IMR-90 (cell line): ENCODE results near the gene IBA57. TPM values are rescaled to one million over a fixed set of nuclear protein-coding genes. Genes with fewer than 3 reads are reported as not detected.

Source experiments
- ATAC-seq: fragments of 200-7000 bp; cut with Tn5 transposase; 2 replicates; pipeline ENCODE4 v1.9.1; 2020; ENCODE audit warnings: low read depth, mild to moderate bottlenecking, moderate library complexity
- BruUV-seq: library from RNA; stranded (reverse); fragments of 400-500 nt; replicated peaks from 2 replicates; lab custom pipeline; 2021; lab: Mats Ljungman, UMichigan
- CTCF ChIA-PET: fragments of 300-600 bp; formaldehyde crosslinking; extraction: SDS; loops from one replicate; lab custom pipeline; 2021; ENCODE audit warnings: antibody characterized with exemption; lab: Yijun Ruan, JAX
- POLR2A ChIA-PET: fragments of 300-600 bp; sonication (Branson Sonifier 250); formaldehyde crosslinking; loops from one replicate; lab custom pipeline; 2022; ENCODE audit warnings: antibody characterized with exemption; ENCODE audit not compliant: unreplicated experiment; lab: Charles Lee
- DNase-seq: peaks from one replicate; pipeline ENCODE4 v3.0.0; 2013
- H2AFZ ChIP-seq: replicated peaks from 2 replicates; pipeline ENCODE3; 2013; ENCODE audit warnings: low read length, mild to moderate bottlenecking; ENCODE audit not compliant: poor library complexity
- H2AK5ac ChIP-seq: 2 replicates; pipeline ENCODE4 v1.6.1; 2013; ENCODE audit warnings: low read depth, low read length, inconsistent platforms
- H2AK9ac ChIP-seq: replicated peaks from 2 replicates; pipeline ENCODE3; 2013; ENCODE audit warnings: mild to moderate bottlenecking, low read depth, low read length, moderate library complexity; ENCODE audit not compliant: poor library complexity
- H2BK120ac ChIP-seq: 2 replicates; pipeline ENCODE4 v1.6.1; 2013; ENCODE audit warnings: low read depth, low read length, inconsistent platforms
- H2BK15ac ChIP-seq: 3 replicates; pipeline ENCODE4 v1.6.1; 2013; ENCODE audit warnings: low read depth, low read length, inconsistent platforms
- H2BK20ac ChIP-seq: 2 replicates; pipeline ENCODE4 v1.6.1; 2013; ENCODE audit warnings: low read depth, mild to moderate bottlenecking, inconsistent platforms, low read length, moderate library complexity
- H2BK5ac ChIP-seq: 2 replicates; pipeline ENCODE4 v1.6.1; 2013; ENCODE audit warnings: mild to moderate bottlenecking, low read depth, low read length, inconsistent platforms; ENCODE audit not compliant: poor library complexity, severe bottlenecking
- H3K14ac ChIP-seq: replicated peaks from 2 replicates; pipeline ENCODE4 v1.6.1; 2013; ENCODE audit warnings: low read depth, low read length, inconsistent platforms
- H3K18ac ChIP-seq: 2 replicates; pipeline ENCODE4 v1.6.1; 2013; ENCODE audit warnings: low read depth, low read length, control low read depth
- H3K23ac ChIP-seq: 2 replicates; pipeline ENCODE4 v1.6.1; 2013; ENCODE audit warnings: low read depth, low read length, inconsistent platforms
- H3K27ac ChIP-seq: 2 replicates; pipeline ENCODE4 v1.5.1; 2013; ENCODE audit warnings: mild to moderate bottlenecking, control low read depth, low read length; ENCODE audit not compliant: insufficient read depth
- H3K27me3 ChIP-seq: 2 replicates; pipeline ENCODE4 v1.6.1; 2013; ENCODE audit warnings: low read length; ENCODE audit not compliant: control insufficient read depth, insufficient read depth
- H3K36me3 ChIP-seq: 2 replicates; pipeline ENCODE4 v1.6.1; 2013; ENCODE audit warnings: low read length, mixed read lengths; ENCODE audit not compliant: control insufficient read depth, insufficient read depth
- H3K4ac ChIP-seq: 2 replicates; pipeline ENCODE4 v1.6.1; 2013; ENCODE audit warnings: low read depth, low read length, inconsistent platforms
- H3K4me1 ChIP-seq: 2 replicates; pipeline ENCODE4 v1.6.1; 2013; ENCODE audit warnings: low read length, mixed read lengths; ENCODE audit not compliant: control insufficient read depth, insufficient read depth
- H3K4me2 ChIP-seq: 2 replicates; pipeline ENCODE4 v1.6.1; 2013; ENCODE audit warnings: low read depth, mild to moderate bottlenecking, control low read depth, low read length, moderate library complexity
- H3K4me3 ChIP-seq: 2 replicates; pipeline ENCODE4 v1.5.1; 2013; ENCODE audit warnings: low read depth, mild to moderate bottlenecking, control low read depth, low read length, moderate library complexity; ENCODE audit not compliant: insufficient read depth
- H3K56ac ChIP-seq: 2 replicates; pipeline ENCODE4 v1.6.1; 2013; ENCODE audit warnings: low read length, inconsistent platforms; ENCODE audit not compliant: insufficient read depth; ENCODE audit errors: extremely low read depth
- H3K79me1 ChIP-seq, 2 experiments: 2 replicates each; pipeline ENCODE4 v1.6.1; 2013; ENCODE audit warnings: low read length in 2 of 2, inconsistent platforms in 1 of 2, low read depth in 1 of 2
- H3K9ac ChIP-seq: 2 replicates; pipeline ENCODE4 v1.6.1; 2013; ENCODE audit warnings: low read depth, low read length, control low read depth
- H3K9me1 ChIP-seq: 2 replicates; pipeline ENCODE4 v1.6.1; 2013; ENCODE audit warnings: low read length, inconsistent platforms; ENCODE audit not compliant: insufficient read depth
- H3K9me3 ChIP-seq: 2 replicates; pipeline ENCODE4 v1.6.1; 2013; ENCODE audit warnings: low read length; ENCODE audit not compliant: control insufficient read depth, insufficient read depth
- H4K20me1 ChIP-seq: 2 replicates; pipeline ENCODE4 v1.6.1; 2013; ENCODE audit warnings: low read length, inconsistent platforms; ENCODE audit not compliant: insufficient read depth
- H4K5ac ChIP-seq: 2 replicates; pipeline ENCODE4 v1.6.1; 2013; ENCODE audit warnings: mild to moderate bottlenecking, low read depth, low read length, control low read depth
- H4K8ac ChIP-seq, 2 experiments: 2 replicates each; pipeline ENCODE4 v1.6.1; 2013; ENCODE audit warnings: low read depth in 2 of 2, low read length in 2 of 2, control low read depth in 1 of 2, inconsistent platforms in 1 of 2
- H4K91ac ChIP-seq: 2 replicates; pipeline ENCODE4 v1.6.1; 2013; ENCODE audit warnings: low read depth, low read length, inconsistent platforms; ENCODE audit not compliant: insufficient read depth
- BHLHE40 ChIP-seq: fragments of 150-350 bp; IDR thresholded peaks from 2 replicates; pipeline ENCODE4 v1.6.1; 2016; ENCODE audit warnings: mild to moderate bottlenecking, low read depth, low read length
- CEBPB ChIP-seq: IDR thresholded peaks from 2 replicates; pipeline ENCODE4 v1.6.1; 2012; ENCODE audit warnings: low read depth, low read length, improper control_type of control experiment
- CHD1 ChIP-seq: IDR thresholded peaks from 2 replicates; pipeline ENCODE4 v1.6.1; 2012; ENCODE audit warnings: low read depth, low read length, improper control_type of control experiment
- CTCF ChIP-seq: conservative IDR thresholded peaks from 2 replicates; pipeline ENCODE4 v1.5.1; 2012; ENCODE audit warnings: mild to moderate bottlenecking, low read depth, low read length, improper control_type of control experiment
- ELK1 ChIP-seq: fragments of 150-350 bp; IDR thresholded peaks from 2 replicates; pipeline ENCODE4 v1.6.1; 2016; ENCODE audit warnings: low read depth, mild to moderate bottlenecking, low read length, moderate library complexity, borderline replicate concordance
- FOS ChIP-seq: fragments of 150-350 bp; IDR thresholded peaks from 2 replicates; pipeline ENCODE4 v1.6.1; 2016; ENCODE audit warnings: low read depth, low read length
- MAFK ChIP-seq: IDR thresholded peaks from 2 replicates; pipeline ENCODE4 v1.6.1; 2012; ENCODE audit warnings: low read depth, low read length, improper control_type of control experiment
- MAZ ChIP-seq: IDR thresholded peaks from 2 replicates; pipeline ENCODE4 v1.6.1; 2012; ENCODE audit warnings: low read depth, mild to moderate bottlenecking, low read length, improper control_type of control experiment, moderate library complexity, borderline replicate concordance
- NFE2L2 ChIP-seq: fragments of 150-350 bp; IDR thresholded peaks from 2 replicates; pipeline ENCODE4 v1.6.1; 2016; ENCODE audit warnings: low read depth, mild to moderate bottlenecking, low read length
- POLR2A ChIP-seq: IDR thresholded peaks from 2 replicates; pipeline ENCODE4 v1.6.1; 2012; ENCODE audit warnings: mild to moderate bottlenecking, low read depth, low read length
- RAD21 ChIP-seq: IDR thresholded peaks from 2 replicates; pipeline ENCODE4 v1.6.1; 2012; ENCODE audit warnings: low read length, improper control_type of control experiment
- RCOR1 ChIP-seq: IDR thresholded peaks from 2 replicates; pipeline ENCODE4 v1.6.1; 2012; ENCODE audit warnings: mild to moderate bottlenecking, low read length, improper control_type of control experiment; ENCODE audit not compliant: insufficient replicate concordance
- RFX5 ChIP-seq: IDR thresholded peaks from 2 replicates; pipeline ENCODE4 v1.8.0; 2012; ENCODE audit warnings: low read depth, mild to moderate bottlenecking, low read length, moderate library complexity
- SMC3 ChIP-seq: fragments of 150-350 bp; IDR thresholded peaks from 2 replicates; pipeline ENCODE4 v1.6.1; 2016; ENCODE audit warnings: low read depth, mild to moderate bottlenecking, antibody characterized with exemption, low read length, moderate library complexity
- USF2 ChIP-seq: fragments of 150-350 bp; IDR thresholded peaks from 2 replicates; pipeline ENCODE4 v1.6.1; 2017; ENCODE audit warnings: mild to moderate bottlenecking, antibody characterized with exemption, low read length, low read depth
- WGBS, 2 experiments: methylation state at CpG; one replicate each; pipeline versions ENCODE4 v1.1.5 to v1.1.7; 2013; ENCODE audit warnings: missing lambda C conversion rate in 2 of 2; ENCODE audit not compliant: insufficient read length in 1 of 2; ENCODE audit errors: extremely low coverage in 2 of 2; 5-methylcytosine and 5-hydroxymethylcytosine counted together
- dilution Hi-C: fragments of 300-500 bp; cut with HindIII; formaldehyde crosslinking; loops from one replicate; pipeline ENCODE4 v1.14.3; 2018; ENCODE audit warnings: low sequenced_read_pairs; ENCODE audit not compliant: unreplicated experiment
- in situ Hi-C: fragments of 300-500 bp; cut with MboI; formaldehyde crosslinking; loops from 3 replicates; pipeline ENCODE4 v1.14.3; 2019; ENCODE audit warnings: low sequenced_read_pairs, inconsistent platforms, mixed read lengths
- intact Hi-C: fragments of 100-400 bp; cut with micrococcal nuclease; formaldehyde crosslinking; loops from 2 replicates; pipeline ENCODE4 v1.10.0; 2022
- polyA plus RNA-seq, 3 experiments: library from polyadenylated mRNA; depleted of rRNA; stranded (reverse); fragments of >200 nt; gene quantifications; 2 replicates each; pipeline ENCODE4 v1.2.3, GENCODE V29; 2012; ENCODE audit warnings: low replicate concordance in 1 of 3
- total RNA-seq: library from RNA; depleted of rRNA; stranded (reverse); fragments of >200 nt; gene quantifications from 2 replicates; pipeline ENCODE4 v1.2.3, GENCODE V29; 2012

The IBA57 gene
- total and polyA plus RNA-seq, 2 of the 4 experiments (the other 2 are of a cell fraction) = 2.0 to 2.6 TPM

GRCh38 chr1:228190778-228191177 lies 25.2 kb downstream of the IBA57 start:
- H3K36me3 ChIP-seq = no peaks in the 10 kb centered on the region
- H3K56ac ChIP-seq = no peak overlapping the region
- ChIA-PET CTCF (no interaction called here), POLR2A (no interaction called here)
- H2AK9ac ChIP-seq = no peak overlapping the region
- in situ Hi-C loops = no loop called here
- no peak overlapping the region for H2BK120ac ChIP-seq
- H3K18ac ChIP-seq = no peak overlapping the region
- 57% methylated on average over 1 of the region's 5 CpGs; no CpG with 5 or more reads in 1 of the 2 experiments for WGBS, 2 experiments
- no peak overlapping the region for H2BK15ac ChIP-seq
- H3K9me3 ChIP-seq = no peaks in the 10 kb centered on the region
- no peak overlapping the region for H2AK5ac ChIP-seq
- no peak overlapping the region for H3K9ac ChIP-seq
- no peak overlapping the region for H3K4me3 ChIP-seq
- BruUV-seq = no TSS peak
- no peak overlapping the region for H4K8ac ChIP-seq
- no peaks in the 10 kb centered on the region for H3K27me3 ChIP-seq
- no peak overlapping the region for H4K5ac ChIP-seq
- no peaks in the 10 kb centered on the region for H4K20me1 ChIP-seq
- H2BK5ac ChIP-seq = no peak overlapping the region
- no peak for ATAC-seq
- H3K27ac ChIP-seq = no peak overlapping the region
- no peaks in the 10 kb centered on the region for H3K79me1 ChIP-seq
- no peak for TF ChIP-seq BHLHE40
- TF ChIP-seq CHD1 = no peak
- no peak for TF ChIP-seq SMC3
- TF ChIP-seq USF2 = no peak
- TF ChIP-seq CEBPB = no peak
- TF ChIP-seq RCOR1 = no peak
- no peak for TF ChIP-seq RFX5
- TF ChIP-seq MAFK = no peak
- no peak for TF ChIP-seq CTCF
- TF ChIP-seq ELK1 = no peak
- TF ChIP-seq FOS = no peak
- no peak for TF ChIP-seq RAD21
- no peak for TF ChIP-seq NFE2L2
- no peak for TF ChIP-seq POLR2A
- no peak for TF ChIP-seq MAZ
- no peak overlapping the region for H3K4me2 ChIP-seq
- no peak overlapping the region for H3K23ac ChIP-seq
- no peak overlapping the region for H2AFZ ChIP-seq
- no peaks in the 10 kb centered on the region for H3K4me1 ChIP-seq
- H3K9me1 ChIP-seq = no peaks in the 10 kb centered on the region; the same call in 1 of the 2 replicates
- no peak overlapping the region for H3K14ac ChIP-seq
- H3K4ac ChIP-seq = no peak overlapping the region
- dilution Hi-C loops = no loop called here
- intact Hi-C loops = no loop called here
- H4K91ac ChIP-seq = no peak overlapping the region
- no peak for DNase-seq
- no peak overlapping the region for H2BK20ac ChIP-seq
